Non-pigmented ciliary epithelial cell (primary cell): ENCODE results near the gene DPF3.

ENCODE experiments used
- DNase-seq: peaks from one replicate; pipeline ENCODE4 v3.0.0-alpha.2; 2010; ENCODE audit warnings: low read depth

DPF3 gene

DNA sequence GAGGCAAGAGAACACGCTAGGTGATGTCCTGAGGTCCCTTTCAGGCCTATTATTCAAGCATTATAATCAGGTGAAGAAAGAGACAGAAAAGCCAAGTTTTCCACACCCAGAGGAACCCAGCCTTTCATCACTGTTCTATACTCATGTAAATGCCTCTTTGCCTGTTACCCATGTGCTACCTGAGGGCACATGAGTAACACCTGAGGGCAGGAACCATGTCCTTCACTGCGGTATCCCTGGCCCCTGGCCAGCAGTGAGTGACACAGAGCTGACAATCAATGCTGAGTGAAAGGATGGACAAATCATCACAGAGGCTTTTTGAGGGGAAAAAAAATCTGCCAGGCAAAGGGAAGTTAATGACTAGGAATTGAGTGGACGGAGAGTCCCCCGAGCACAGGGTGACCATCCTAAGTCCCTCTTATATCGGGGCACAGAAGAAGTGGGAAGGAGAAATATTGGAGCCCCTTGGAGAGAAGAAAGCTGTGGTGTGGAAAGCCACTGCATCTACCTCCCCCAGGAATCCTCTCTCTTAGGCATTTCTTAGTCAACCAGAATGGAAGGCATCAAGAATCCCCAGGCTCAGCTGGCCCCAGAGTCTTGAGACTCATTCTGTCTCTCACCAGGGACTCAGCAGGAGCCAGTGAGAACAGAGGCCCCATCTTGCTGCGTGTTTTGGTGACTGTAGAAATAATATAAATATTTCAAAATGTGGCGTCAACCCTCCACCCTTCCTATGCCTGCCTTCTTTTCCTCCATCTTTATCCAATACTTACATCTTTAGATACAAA, 212.9 kb downstream of the DPF3 start:
- DNase-seq: no peak

DNA sequence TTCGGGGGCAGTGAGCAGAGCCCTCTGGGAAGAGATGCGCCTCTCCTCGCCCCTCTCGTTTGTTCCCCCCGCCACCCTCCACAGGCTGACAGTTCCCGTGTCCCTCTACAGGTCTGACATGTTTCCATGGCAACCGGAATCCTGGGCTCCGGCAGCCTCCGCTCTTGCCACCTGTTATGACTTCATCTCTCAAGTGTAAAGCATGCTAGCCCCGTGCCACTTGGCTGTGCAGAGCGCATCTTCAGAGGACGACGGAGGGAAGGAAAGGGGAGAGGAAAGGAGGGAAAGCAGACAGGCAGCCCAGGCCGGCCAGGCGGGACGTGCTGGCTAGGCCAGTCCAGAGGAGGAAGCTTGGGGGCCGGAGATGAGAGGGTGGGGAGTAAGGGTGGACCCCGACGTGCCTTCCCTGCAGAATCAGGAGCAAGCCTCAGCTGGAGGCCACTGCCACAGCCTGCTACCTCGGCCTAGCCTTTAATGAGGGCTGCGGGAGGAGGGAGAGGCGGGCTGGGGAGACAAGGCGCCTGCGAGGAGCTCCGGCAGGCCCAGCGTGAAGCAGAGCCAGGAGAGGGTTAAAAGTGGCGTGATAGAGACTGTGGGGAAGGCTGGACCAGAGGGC, 214.3 kb downstream of the DPF3 start:
- DNase-seq: no peak

DNA sequence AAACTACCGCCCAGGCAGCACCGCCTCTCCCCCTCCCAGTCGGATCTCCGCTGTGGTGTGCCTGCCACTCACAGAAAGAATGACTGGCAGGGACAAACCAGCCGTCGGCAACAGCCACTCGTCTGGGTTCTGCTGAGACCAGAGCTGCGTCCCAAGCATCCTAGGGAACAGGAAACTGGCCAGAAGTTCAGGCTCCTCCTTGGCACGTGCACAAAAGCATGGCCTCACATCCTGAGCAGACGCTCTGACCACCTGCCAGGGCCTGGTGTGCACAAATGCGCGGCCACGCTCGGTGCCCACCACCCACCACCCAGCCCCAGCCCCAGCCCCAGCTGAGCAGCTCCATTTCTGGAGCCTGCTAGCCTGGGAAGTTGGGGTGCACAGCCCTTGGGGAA, 214.8 kb downstream of the DPF3 start:
- no peak for DNase-seq

DNA sequence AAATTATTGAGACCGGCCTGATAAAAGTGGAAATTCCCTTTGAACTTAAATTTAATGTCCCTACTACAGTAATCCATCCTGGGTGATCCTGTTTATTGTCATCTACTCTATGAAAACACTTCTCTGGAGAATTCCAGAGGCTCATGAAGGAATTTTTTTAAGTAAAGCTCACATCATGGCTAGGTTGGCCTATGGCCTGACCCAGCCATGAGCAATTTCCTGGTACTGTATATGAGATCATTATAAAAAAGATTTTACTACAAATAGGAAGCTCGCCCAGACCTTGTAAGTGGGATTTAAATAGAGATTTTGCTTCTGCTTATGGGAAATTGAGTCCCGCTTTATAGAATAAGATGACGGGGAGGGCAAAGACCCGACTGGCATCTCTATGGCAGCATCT, 215.5 kb downstream of the DPF3 start:
- peak; percentile 50 for DNase-seq

DNA sequence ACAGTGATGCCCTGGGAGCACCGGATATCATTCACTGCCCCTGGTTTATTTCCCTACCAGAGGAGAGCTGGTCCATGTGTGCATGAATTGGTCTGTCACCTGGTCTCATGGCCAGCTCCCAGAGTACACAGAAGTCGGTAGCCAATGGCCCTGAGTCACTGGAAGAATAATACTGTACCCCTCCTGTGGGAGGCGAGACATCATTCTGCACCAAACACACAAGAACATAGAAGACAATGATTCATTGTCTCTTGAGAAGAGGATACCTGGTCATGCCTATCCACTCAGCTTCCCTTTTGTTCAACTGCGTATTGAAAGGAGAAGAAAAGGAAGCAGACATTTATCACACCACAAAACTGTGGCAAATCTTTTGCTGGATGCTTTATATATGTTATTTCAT, 216.2 kb downstream of the DPF3 start:
- DNase-seq: no peak

DNA sequence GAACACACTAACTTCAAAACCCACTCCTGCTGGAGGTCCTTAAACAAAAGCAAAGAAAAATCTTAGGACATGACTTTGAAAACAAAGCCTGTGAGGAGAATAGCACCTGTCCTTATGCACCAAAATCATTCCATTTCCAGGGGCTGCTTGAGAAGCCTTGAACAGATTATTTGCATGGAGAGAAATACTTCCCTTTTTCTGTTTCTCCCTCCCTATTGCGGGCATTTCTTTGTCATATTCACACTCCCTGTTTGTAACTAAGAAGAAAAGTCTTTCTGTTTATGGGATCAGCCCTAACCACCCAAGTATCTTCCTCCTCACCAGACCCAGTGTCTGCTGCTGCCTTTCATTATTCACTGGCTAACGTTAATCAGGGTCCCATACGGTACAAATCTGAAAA, 218.8 kb downstream of the DPF3 start:
- DNase-seq: no peak

DNA sequence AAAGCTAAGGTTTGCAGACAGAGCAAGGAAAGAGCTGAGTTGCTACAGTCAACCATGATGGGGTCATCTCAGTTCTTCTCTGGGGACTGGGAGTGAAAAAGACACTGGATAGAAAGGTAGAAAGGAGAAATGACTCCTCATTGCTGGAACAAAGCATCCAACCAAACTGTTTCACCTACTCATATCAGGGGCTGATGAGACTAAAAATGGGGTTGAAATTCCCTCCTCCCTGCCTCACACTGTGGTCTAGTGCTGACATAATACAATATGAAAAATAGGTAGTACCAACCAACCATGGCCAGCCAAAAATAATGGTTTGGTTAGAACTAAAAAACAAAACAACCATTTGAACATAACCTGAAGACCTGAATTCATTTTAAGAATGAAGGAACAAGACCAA, 220.7 kb downstream of the DPF3 start:
- DNase-seq: no peak

DNA sequence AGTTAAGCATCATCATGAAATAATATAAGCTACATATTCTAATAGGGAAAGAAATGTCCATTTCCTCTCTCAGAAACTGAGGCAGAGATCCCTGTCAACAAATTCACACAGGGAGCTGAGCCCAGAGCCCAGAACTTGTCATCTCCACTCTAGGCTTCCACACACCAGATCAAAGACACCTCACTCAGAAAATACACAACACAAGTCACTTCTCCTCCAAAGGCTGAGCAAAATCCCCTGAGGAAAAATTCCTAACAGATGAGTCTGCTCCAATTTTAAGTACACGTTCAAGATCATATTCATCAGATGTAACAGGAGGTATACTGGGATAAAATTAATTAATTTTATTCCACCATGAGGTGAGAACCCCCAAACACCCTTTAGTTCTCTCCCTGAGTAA, 227.3 kb downstream of the DPF3 start:
- DNase-seq: peak; percentile 81

DNA sequence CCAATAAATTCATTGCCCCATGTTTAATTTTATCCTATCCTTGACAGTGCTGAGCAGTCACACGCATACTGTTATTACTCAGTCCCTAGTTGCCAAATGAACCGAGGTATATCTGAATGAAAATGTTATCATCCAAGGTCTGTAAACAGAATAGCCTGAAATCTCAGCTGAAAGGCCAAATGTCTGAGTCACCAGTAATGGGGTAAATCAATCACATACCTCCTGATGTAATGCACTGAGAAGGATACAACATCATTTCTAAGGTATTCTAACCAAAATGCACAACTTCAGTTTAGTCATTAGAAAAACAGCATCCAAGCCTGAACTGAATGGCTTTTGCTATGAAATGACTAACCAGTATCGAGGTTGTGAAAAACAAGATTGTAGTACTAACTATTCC, 228.6 kb downstream of the DPF3 start:
- DNase-seq: peak; percentile 98

DNA sequence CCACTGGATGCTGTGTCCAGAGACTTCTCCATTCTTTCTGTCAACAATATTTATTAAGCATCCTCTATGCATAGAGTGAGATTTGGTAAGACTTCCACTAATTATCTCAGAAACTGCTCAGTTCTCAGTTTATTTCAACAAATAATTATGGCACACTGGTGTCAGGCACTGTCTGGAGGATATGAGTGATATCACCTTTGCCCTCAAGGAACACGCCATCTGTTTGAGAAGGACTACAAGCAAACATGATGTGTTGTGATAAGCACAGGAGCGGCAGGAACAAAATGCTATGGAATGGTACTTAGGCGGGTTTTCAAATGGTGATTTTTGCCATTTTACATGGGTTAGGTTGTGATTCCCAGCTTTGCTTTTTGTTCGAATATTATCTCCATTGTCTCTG, 229.2 kb downstream of the DPF3 start:
- no peak for DNase-seq

DNA sequence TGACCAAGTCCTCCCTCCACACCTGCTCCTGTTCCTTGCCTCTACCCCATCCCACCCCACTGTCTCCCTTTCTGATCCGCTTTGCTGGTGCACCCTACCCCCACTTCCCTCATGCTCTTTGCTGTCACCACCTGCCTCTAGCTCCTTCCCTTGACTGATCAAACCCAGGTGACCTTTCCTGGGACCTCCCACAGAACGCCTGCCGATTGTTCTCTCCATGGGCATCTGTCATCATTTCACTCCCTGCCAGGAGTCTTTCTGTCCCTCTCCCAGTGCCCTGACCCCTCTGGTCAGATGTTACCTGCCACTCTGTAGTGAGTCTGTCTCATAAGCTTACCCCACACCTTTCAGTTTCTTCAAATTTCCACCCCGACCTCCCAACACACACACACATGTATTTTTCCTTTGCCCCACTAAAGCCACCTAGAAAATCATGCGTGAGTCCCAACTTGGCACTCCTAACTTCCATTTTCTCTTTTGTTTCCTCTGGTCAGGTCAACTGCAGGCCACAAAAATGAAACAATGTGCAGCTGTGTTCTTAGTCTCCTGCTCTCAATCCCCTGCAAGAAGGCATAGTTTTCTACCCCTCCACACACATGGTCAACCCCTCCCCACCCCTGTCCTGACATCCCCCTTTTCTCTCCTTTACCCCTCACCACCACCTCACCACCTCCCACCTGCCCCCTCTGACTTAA, 229.8 kb downstream of the DPF3 start:
- DNase-seq: no peak

DNA sequence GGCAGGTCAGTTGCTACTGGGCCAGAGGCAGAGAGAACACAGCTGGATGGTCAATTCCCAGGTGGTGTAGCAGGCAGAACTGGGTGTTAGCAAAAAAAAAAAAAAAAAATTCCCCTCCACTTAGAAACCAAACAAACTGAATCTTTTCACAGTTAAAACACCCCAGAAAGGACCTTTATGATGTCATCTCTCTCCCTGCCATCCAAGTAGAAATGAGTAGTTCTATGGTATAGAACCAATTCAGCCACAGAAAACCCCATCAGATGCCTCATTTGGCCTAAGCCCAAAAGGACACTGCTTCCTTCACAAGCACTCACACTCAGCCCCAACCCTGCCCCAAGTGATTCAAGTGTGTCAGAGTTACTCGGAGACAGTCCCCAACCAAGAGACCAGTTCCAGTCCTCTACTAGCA, 230.8 kb downstream of the DPF3 start:
- DNase-seq: no peak

DNA sequence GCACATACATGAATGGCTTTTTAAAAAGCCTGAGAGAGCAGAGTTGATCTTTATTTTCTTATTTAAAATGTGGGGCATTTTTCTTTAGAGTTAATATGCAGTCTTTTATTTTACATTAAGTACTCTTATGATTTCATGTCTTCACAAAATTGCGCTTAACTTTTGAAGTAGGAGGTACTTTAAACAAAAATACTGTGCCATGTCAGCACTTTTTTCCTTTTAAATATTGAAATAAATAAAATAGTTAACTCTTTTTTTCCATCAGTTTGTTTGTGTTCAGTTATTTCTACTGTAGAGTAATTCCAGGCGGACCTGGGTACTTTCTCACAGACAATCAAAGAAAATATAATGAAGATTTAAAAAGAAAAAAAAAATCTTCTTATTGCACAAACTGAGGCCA, 231.7 kb downstream of the DPF3 start:
- no peak for DNase-seq

DNA sequence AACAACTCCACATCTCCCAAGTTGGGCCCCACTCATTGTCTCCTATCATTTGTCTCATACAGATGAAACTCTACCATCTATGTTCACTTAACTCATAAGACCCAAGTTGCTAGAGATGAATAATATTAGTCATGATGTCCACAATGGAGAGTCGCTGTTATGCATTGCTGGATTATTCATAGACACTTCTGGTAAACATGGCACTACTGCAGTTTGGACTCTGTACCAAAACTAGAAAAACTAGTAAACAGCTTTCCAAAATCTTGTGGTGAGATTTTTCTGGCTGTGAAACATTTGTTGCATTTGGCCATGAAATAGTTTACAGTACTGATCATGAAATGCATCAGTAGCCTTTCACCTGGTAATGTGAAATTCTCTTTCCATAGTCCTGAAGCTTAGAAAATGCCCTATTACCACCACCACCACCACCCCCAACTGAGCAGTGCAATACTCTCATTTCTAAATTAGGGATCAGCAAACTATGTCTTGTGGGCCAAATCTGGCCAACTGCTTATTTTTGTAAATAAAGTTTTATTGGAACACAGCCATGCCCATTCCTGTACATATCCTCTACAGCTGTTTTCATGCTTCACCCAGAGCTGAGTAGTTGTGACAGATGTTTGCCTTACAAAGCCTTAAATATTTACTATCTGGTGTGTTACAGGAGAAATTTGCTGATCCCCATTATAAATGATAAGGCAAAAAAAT, 236.5 kb downstream of the DPF3 start:
- DNase-seq: no peak

DNA sequence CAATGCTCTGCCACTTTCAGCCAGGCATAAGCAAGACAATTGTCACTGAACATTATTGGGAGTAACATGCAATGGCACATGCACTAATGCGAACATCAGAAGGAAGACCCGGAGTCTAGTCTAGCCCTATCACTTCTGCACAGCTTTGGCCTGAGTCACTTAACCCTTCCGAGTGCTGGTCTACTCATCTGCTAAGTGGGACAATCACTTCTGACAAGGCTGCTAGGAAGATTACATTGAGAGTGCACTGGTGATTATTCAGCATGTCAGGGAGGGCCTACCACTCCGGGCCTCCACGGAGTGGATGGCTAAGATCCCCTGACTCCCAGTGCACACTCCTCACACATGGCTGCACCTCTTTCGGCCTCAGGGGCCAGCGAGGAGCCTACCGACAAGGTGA, 240.9 kb downstream of the DPF3 start:
- no peak for DNase-seq

DNA sequence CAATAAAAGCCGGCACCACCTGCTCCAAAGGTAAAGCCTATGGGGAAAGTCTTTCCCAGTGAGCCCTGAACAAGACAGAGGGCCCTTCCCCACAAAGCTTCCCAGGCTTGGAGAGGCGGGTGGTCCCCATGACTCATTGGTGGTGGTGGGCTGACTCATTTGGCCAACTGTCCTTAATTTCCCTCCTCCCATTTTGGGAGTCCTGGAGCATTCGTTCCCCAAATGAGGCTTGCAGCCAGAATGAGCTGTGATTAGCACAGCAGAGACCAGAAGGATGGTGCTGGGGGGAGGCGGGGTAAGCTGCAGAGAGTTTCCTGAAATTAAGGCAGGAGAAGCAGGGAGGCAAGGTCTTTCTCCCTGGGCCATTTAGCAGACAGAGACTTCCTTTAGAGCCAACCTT, 241.7 kb downstream of the DPF3 start:
- DNase-seq: no peak

DNA sequence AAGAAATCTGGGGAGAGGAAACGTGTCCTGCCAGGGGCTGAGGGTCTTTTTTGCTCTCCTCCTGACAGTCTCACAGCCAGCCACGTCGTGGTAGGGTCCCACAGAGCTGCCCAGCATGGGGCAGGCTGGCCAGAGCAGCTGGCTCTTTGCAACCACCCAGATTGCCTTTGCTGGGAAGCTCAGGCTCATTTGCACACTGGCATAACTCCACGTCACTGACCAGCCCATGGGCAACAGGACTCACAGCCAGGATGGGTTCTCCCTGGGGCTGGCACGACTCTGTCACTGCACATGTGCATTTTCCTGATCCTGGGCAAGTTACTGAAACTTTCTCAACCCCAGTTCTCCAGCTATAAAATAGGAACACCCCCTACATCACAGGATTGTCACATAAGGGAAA, 242.2 kb downstream of the DPF3 start:
- DNase-seq: no peak

DNA sequence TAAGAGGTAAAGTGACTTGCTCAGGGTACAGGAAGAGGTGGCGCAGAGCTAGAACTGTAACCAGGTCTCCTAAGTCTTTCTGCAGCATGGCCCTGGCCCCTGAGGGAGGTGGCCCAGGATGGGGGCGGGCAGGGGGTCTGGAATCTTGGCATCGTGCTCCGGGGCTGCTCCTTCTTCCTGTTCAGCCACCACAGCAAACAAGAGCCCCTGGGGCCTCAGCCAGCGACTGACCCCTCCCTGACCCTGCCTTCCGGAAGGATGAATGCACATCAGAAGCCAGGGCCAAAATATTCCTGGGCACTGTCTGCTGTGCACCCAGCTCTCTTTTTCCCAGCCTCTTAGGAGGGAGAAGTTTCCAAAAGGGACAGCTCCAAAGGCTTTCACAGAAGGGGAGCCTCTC, 242.8 kb downstream of the DPF3 start:
- no peak for DNase-seq

DNA sequence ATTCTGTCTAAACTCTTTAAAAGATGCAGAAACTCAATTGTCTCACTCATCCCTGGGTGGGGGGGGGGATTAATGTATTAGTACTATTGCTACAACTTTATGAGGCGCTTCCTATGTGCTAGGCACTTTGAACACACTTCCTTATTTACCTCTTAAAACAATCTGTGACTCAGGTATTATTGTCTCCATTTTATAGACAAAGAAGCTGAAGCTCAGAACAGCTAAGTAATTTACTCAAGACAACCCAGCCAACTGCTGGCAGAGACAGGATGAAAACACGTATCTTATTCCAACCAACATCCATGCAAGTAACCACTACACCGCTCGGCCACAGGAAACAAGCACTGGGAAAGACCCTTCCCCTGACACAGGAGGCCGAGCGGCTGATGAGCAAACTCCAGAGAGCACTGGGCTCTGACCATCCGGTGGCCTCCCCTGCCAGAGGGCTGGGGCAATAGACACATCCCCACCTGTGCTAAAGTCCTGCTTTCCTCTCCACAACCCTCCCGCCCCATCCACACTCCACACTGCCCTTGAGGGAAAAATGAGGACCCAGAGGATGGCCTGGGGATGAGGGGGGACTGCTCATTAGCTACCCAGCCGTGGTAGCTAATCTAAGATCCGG, 244.2 kb downstream of the DPF3 start:
- DNase-seq: no peak

DNA sequence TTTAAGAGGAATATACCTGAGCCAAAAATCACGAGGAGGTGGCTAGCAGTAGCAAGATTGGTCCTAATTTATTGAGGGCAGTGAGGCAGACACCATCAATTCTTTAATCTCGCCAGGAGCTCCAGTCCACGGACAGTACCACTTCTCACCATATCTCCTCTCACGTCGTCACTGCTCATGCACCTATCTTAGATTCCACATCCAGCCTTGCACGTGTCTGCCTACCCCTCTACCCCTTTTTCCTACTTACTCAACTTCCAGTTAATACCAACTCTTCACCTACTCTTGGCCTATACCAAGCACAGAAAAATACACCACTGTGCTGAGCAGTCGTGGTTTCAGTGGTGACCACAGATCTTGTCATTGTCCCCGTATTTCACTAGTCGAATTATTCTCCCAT, 246.1 kb downstream of the DPF3 start:
- DNase-seq: no peak

DNA sequence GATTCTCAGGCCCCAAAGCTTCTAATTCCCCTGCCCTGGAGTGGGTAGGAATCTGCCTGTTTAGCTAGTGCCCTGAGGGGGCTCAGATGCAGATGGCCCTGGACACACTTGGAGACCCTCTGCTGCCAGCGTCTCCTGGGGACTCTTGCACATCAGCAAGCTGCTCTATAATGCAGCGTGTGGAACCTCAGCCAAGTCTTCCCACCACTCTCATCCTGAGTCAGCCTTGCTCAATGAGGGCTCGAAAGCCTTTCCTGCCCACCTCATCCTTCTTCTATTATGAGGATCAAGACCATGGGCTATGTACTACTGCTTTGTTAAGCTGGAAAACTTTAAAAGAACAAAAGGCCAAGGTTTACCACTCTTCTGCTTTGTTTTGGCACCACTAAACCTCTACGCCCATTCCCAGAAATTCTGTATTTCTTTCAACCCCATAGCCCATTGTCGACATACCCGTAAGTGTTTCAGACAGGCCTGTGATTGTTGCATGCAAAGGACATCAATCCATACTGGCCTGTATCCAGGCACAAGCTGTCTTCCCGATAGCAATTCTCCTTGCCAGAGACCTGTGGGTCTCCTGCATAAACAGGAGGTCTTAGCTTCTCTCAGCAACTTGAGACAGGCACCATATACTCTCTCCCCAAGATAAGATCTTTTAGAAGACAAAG, 246.9 kb downstream of the DPF3 start:
- DNase-seq: no peak

DNA sequence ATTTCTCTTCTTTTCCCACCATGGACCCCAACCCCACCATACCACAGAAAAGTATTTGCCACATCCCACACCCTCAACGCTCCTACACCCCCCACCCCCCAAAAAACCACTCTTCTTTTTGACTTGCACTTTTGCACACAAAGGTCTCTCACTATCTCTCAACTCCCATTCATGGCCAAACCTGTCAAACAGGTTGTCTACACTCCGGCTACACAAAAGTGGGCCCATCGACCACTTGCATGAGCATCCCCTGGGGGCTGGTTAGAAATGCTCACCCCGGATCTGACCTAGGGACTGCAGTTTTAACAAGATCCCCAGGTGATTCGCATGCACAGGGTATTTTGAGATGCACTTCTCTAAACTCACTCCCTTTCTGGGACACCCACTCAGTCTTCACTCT, 248.2 kb downstream of the DPF3 start:
- no peak for DNase-seq
